ENCODE results near the gene ANKRD34A. TPM values are rescaled to one million over a fixed set of nuclear protein-coding genes. Genes with fewer than 3 reads are reported as not detected.

The ANKRD34A gene
- total RNA-seq, 6 experiments from 2014 or later, result 8.1 to 14.9 (median 10.2) TPM

- no peak for TF ChIP-seq CTCF (IDR thresholded peaks at IDR 0.05)
- peaks cover 40% of the 10 kb centered on the region for H3K36me3 Mint-ChIP-seq (ENCODE audit: low read depth)
- peak overlapping the region; percentile 7; the same call in 1 of the 2 replicates for H3K4me3 Mint-ChIP-seq
- H3K9me3 Mint-ChIP-seq, result no peaks in the 10 kb centered on the region
- H3K27me3 Mint-ChIP-seq (ENCODE audit: insufficient read depth), result no peaks in the 10 kb centered on the region
- H3K27ac Mint-ChIP-seq, result no peak overlapping the region
- peaks cover 46% of the 10 kb centered on the region for H3K4me1 Mint-ChIP-seq (ENCODE audit: low read depth)
- no peak for DNase-seq
Observed at GRCh38 chr1:145992958-145993617, 28.7 kb upstream of the ANKRD34A start.

GRCh38 chr1:145992502-145992936 is 28.1 kb upstream of the ANKRD34A start:
- no peak for TF ChIP-seq CTCF (IDR thresholded peaks at IDR 0.05)
- no peaks in the 10 kb centered on the region for H3K9me3 Mint-ChIP-seq
- H3K27me3 Mint-ChIP-seq (ENCODE audit: insufficient read depth), result no peaks in the 10 kb centered on the region
- peaks cover 40% of the 10 kb centered on the region for H3K4me1 Mint-ChIP-seq (ENCODE audit: low read depth)
- H3K36me3 Mint-ChIP-seq (ENCODE audit: low read depth), result peaks cover 40% of the 10 kb centered on the region
- H3K4me3 Mint-ChIP-seq, result peak overlapping the region; percentile 7; the same call in 1 of the 2 replicates
- no peak overlapping the region for H3K27ac Mint-ChIP-seq
- no peak for DNase-seq

- Mint-ChIP-seq H3K27ac (peak overlapping the region; percentile 1; the same call in 1 of the 2 replicates), H3K36me3 (ENCODE audit: low read depth) (peaks cover 40% of the 10 kb centered on the region)
Observed at GRCh38 chr1:145991735-145992412, 27.5 kb upstream of the ANKRD34A start.

GRCh38 chr1:145990249-145990855 is 26.0 kb upstream of the ANKRD34A start:
- Mint-ChIP-seq H3K4me3 (no peak overlapping the region), H3K27me3 (ENCODE audit: insufficient read depth) (no peaks in the 10 kb centered on the region), H3K36me3 (ENCODE audit: low read depth) (peaks cover 29% of the 10 kb centered on the region), H3K27ac (peak overlapping the region; percentile 55; the same call in 1 of the 2 replicates), H3K4me1 (ENCODE audit: low read depth) (peaks cover 44% of the 10 kb centered on the region), H3K9me3 (no peaks in the 10 kb centered on the region)
- DNase-seq, result no peak
- no peak for TF ChIP-seq CTCF (IDR thresholded peaks at IDR 0.05)

More at GRCh38 chr1:145991735-145992412, 27.5 kb upstream of the ANKRD34A start:
- H3K4me1 Mint-ChIP-seq (ENCODE audit: low read depth), result peaks cover 33% of the 10 kb centered on the region
- DNase-seq, result no peak
- TF ChIP-seq CTCF (IDR thresholded peaks at IDR 0.05), result no peak
- no peaks in the 10 kb centered on the region for H3K27me3 Mint-ChIP-seq (ENCODE audit: insufficient read depth)
- H3K4me3 Mint-ChIP-seq, result no peak overlapping the region
- no peaks in the 10 kb centered on the region for H3K9me3 Mint-ChIP-seq

- no peak for TF ChIP-seq CTCF (IDR thresholded peaks at IDR 0.05)
- Mint-ChIP-seq H3K9me3 (no peaks in the 10 kb centered on the region), H3K4me3 (no peak overlapping the region), H3K27me3 (ENCODE audit: insufficient read depth) (no peaks in the 10 kb centered on the region), H3K27ac (no peak overlapping the region), H3K4me1 (ENCODE audit: low read depth) (peaks cover 43% of the 10 kb centered on the region), H3K36me3 (ENCODE audit: low read depth) (peaks cover 13% of the 10 kb centered on the region)
- no peak for DNase-seq
Observed at GRCh38 chr1:145988773-145989172, 24.4 kb upstream of the ANKRD34A start.

All from HFFc6 (cell line).